Right lobe of liver (tissue), 6 donors: ENCODE measurements around the gene FUT7. TPM values are rescaled to one million over a fixed set of nuclear protein-coding genes. Genes with fewer than 3 reads are reported as not detected.

Experiments used
- ATAC-seq, 4 donors: fragments of 200-7000 bp; cut with Tn5 transposase; one replicate each; pipeline ENCODE4 v1.9.1; 2020; ENCODE audit warnings: mild to moderate bottlenecking in 4 of 4, moderate library complexity in 4 of 4
- DNase-seq, 3 donors: peaks; one replicate each; pipeline ENCODE4 v3.0.0-alpha.2; 2020
- H3K27ac ChIP-seq, 3 donors: fragments of 200-600 bp; one replicate each; pipeline ENCODE4 v1.8.0; 2022
- H3K27me3 ChIP-seq, 2 donors: fragments of 200-600 bp; one replicate each; pipeline ENCODE4 v1.8.0; 2022
- H3K36me3 ChIP-seq, 4 donors: fragments of 200-600 bp; sonication (generic) in 1 of 4; one replicate each; pipeline versions ENCODE4 v1.5.1 to v1.8.0; 2017 to 2022; ENCODE audit warnings: control low read depth in 1 of 4
- H3K4me1 ChIP-seq, 4 donors: fragments of 200-600 bp; sonication (generic) in 1 of 4; one replicate each; pipeline versions ENCODE4 v1.5.1 to v1.8.0; 2017 to 2022; ENCODE audit warnings: control low read depth in 1 of 4
- H3K4me3 ChIP-seq, 3 donors: fragments of 200-600 bp; one replicate each; pipeline ENCODE4 v1.8.0; 2022
- H3K9me3 ChIP-seq, 4 donors: fragments of 200-600 bp; sonication (generic) in 1 of 4; one replicate each; pipeline versions ENCODE4 v1.5.1 to v1.8.0; 2017 to 2022; ENCODE audit warnings: control low read depth in 1 of 4
- CTCF ChIP-seq, 4 donors: fragments of 200-600 bp in 3 of 4; fragments of 450-650 bp in 1 of 4; IDR thresholded peaks; one replicate each; pipeline versions ENCODE4 v1.5.1 to v1.8.0; 2016 to 2022; ENCODE audit warnings: antibody characterized with exemption in 4 of 4, mild to moderate bottlenecking in 2 of 4
- POLR2A ChIP-seq: fragments of 450-650 bp; IDR thresholded peaks from one replicate; pipeline ENCODE4 v1.6.1; 2017; ENCODE audit warnings: antibody characterized with exemption, mild to moderate bottlenecking
- WGBS: methylation state at CpG from one replicate; pipeline ENCODE4 v1.1.6; 2018; ENCODE audit warnings: low coverage, low lambda C conversion rate; ENCODE audit not compliant: insufficient coverage; ENCODE audit errors: missing lambda C conversion rate; 5-methylcytosine and 5-hydroxymethylcytosine counted together
- intact Hi-C, 2 donors: fragments of 100-400 bp; cut with DNase I; formaldehyde crosslinking; loops; one replicate each; pipeline versions ENCODE4 v1.11.2 to v1.14.1; 2022
- total RNA-seq, 6 experiments: library from RNA; depleted of rRNA in 2 of 6; stranded (reverse); fragments of >200 nt in 2 of 6; fragmentation: NEBNext Ultra II Directional in 3 of 6; extraction: Animal tissue kit (Norgen Biotek cat#: 25700) in 3 of 6; gene quantifications; one replicate each; pipeline versions ENCODE4 v1.1.0 to v1.2.4, GENCODE V29; 2016 to 2023
- donor health status: DM: no; HTN: yes; CAD: no.
- donor health status: DM: no; HTN: no; CAD: no.
- donor health status: DM: no; HTN: no; CAD: no.
- donor health status: DM: no; HTN: yes; CAD: no.
- donor health status: DM: no; HTN: yes; CAD: no.

FUT7 gene
- total RNA-seq, 6 experiments from 2014 or later: 0.12 to 0.13 TPM; not detected in 4

- Histone ChIP-seq H3K27ac (no peak overlapping the region), H3K36me3 (no peaks in the 10 kb centered on the region), H3K9me3 (no peaks in the 10 kb centered on the region), H3K27me3 (peaks cover 0 to 16% of the 10 kb centered on the region in 2 donors), H3K4me1 (peaks cover 0 to 13% (median 0%) of the 10 kb centered on the region in 4 donors), H3K4me3 (no peak overlapping the region)
- intact Hi-C loops: no loop called here
- WGBS: 42% methylated on average over 5 of the region's 12 CpGs
- TF ChIP-seq CTCF (IDR thresholded peaks at IDR 0.05) (no peak), POLR2A (no peak)
- no peak for DNase-seq
- no peak for ATAC-seq
Observed at GRCh38 chr9:137074657-137075274, 42.9 kb upstream of the FUT7 start.

- 0% methylated on average over 1 of the region's 8 CpGs for WGBS
- peaks cover 0 to 23% of the 10 kb centered on the region in 2 donors for H3K27me3 ChIP-seq
- H3K9me3 ChIP-seq: no peaks in the 10 kb centered on the region
- no peak overlapping the region for H3K27ac ChIP-seq
- peaks cover 0 to 13% (median 0%) of the 10 kb centered on the region in 4 donors for H3K4me1 ChIP-seq
- H3K36me3 ChIP-seq: no peaks in the 10 kb centered on the region
- ATAC-seq (no peak), DNase-seq (no peak)
- no peak for TF ChIP-seq CTCF (IDR thresholded peaks at IDR 0.05)
- intact Hi-C loops: no loop called here
- H3K4me3 ChIP-seq: no peak overlapping the region
Observed at GRCh38 chr9:137073992-137074399, 42.1 kb upstream of the FUT7 start.

- peaks cover 0 to 17% of the 10 kb centered on the region in 2 donors for H3K27me3 ChIP-seq
- WGBS: no CpG with 5 or more reads among the region's 2 CpGs
- H3K36me3 ChIP-seq: no peaks in the 10 kb centered on the region
- no peaks in the 10 kb centered on the region for H3K9me3 ChIP-seq
- ATAC-seq (no peak), DNase-seq (peak in 1 of 3 donors; percentile 42)
- H3K27ac ChIP-seq: no peak overlapping the region
- no peak overlapping the region for H3K4me3 ChIP-seq
- TF ChIP-seq CTCF (IDR thresholded peaks at IDR 0.05) (no peak), POLR2A (no peak)
- H3K4me1 ChIP-seq: peaks cover 0 to 3% (median 0%) of the 10 kb centered on the region in 4 donors
- intact Hi-C loops: no loop called here
Observed at GRCh38 chr9:137071282-137071681, 39.4 kb upstream of the FUT7 start.

- H3K9me3 ChIP-seq: no peaks in the 10 kb centered on the region
- peak; percentile 1 to 7 (median 2) for ATAC-seq
- peak overlapping the region in 1 of 3 donors; percentile 27 for H3K4me3 ChIP-seq
- H3K4me1 ChIP-seq: peaks cover 0 to 3% (median 0%) of the 10 kb centered on the region in 4 donors
- intact Hi-C loops: no loop called here
- H3K36me3 ChIP-seq: no peaks in the 10 kb centered on the region
- WGBS: 7% methylated on average over 2 of the region's 6 CpGs
- peak in 1 of 3 donors; percentile 53 for DNase-seq
- no peak for TF ChIP-seq CTCF (IDR thresholded peaks at IDR 0.05)
- TF ChIP-seq POLR2A: no peak
- peak overlapping the region in 1 of 3 donors; percentile 10 for H3K27ac ChIP-seq
- peaks cover 0 to 14% of the 10 kb centered on the region in 2 donors for H3K27me3 ChIP-seq
Observed at GRCh38 chr9:137070906-137071275, 39.0 kb upstream of the FUT7 start.
